Skeletal muscle tissue (tissue), 4 donors: ENCODE data around the gene LIME1. TPM values are rescaled to one million over a fixed set of nuclear protein-coding genes. Genes with fewer than 3 reads are reported as not detected.

Experiments used
- H3K27ac ChIP-seq: one replicate; pipeline ENCODE4 v1.7.0; 2013; ENCODE audit warnings: mild to moderate bottlenecking, low read depth, low read length, inconsistent platforms
- H3K27me3 ChIP-seq, 3 donors: one replicate each; pipeline ENCODE4 v1.7.0; 2013; ENCODE audit warnings: low read length in 3 of 3; ENCODE audit not compliant: control insufficient read depth in 3 of 3, insufficient read depth in 3 of 3
- H3K36me3 ChIP-seq, 3 donors: one replicate each; pipeline ENCODE4 v1.7.0; 2013; ENCODE audit warnings: low read length in 3 of 3; ENCODE audit not compliant: control insufficient read depth in 3 of 3, insufficient read depth in 3 of 3
- H3K4me1 ChIP-seq, 3 donors: one replicate each; pipeline ENCODE4 v1.7.0; 2013; ENCODE audit warnings: low read length in 3 of 3, mild to moderate bottlenecking in 3 of 3; ENCODE audit not compliant: control insufficient read depth in 3 of 3, insufficient read depth in 3 of 3
- H3K4me3 ChIP-seq, 3 donors: one replicate each; pipeline ENCODE4 v1.7.0; 2013; ENCODE audit warnings: low read length in 3 of 3
- H3K9ac ChIP-seq, 3 donors: one replicate each; pipeline ENCODE4 v1.7.0; 2013; ENCODE audit warnings: low read length in 3 of 3, mild to moderate bottlenecking in 3 of 3, moderate library complexity in 2 of 3, low read depth in 1 of 3
- H3K9me3 ChIP-seq, 3 donors: one replicate each; pipeline ENCODE4 v1.7.0; 2013; ENCODE audit warnings: low read length in 3 of 3; ENCODE audit not compliant: control insufficient read depth in 3 of 3
- total RNA-seq: library from RNA; depleted of rRNA; stranded (reverse); fragments of >200 nt; gene quantifications from one replicate; pipeline ENCODE4 v1.2.3, GENCODE V29; 2014
- donor health status: Osteomylitis.

Gene LIME1
- total RNA-seq, 1 donor from 2014 or later = 0.52 TPM

- peak overlapping the region; percentile 30 for H3K27ac ChIP-seq
- H3K9me3 ChIP-seq = no peaks in the 10 kb centered on the region
- H3K9ac ChIP-seq = no peak overlapping the region
- no peaks in the 10 kb centered on the region for H3K27me3 ChIP-seq
- peaks cover 9 to 20% (median 18%) of the 10 kb centered on the region in 3 donors for H3K36me3 ChIP-seq
- H3K4me1 ChIP-seq = peaks cover 29 to 45% (median 41%) of the 10 kb centered on the region in 3 donors
- H3K4me3 ChIP-seq = no peak overlapping the region
Observed at GRCh38 chr20:63697868-63698545, 38.5 kb upstream of the LIME1 start.

GRCh38 chr20:63698739-63699465 lies 37.6 kb upstream of the LIME1 start:
- H3K27me3 ChIP-seq = no peaks in the 10 kb centered on the region
- H3K36me3 ChIP-seq = peaks cover 6 to 19% (median 18%) of the 10 kb centered on the region in 3 donors
- H3K4me3 ChIP-seq = no peak overlapping the region
- peak overlapping the region in 2 of 3 donors; percentile 34 to 50 for H3K9ac ChIP-seq
- H3K4me1 ChIP-seq = peaks cover 29 to 45% (median 41%) of the 10 kb centered on the region in 3 donors
- H3K9me3 ChIP-seq = no peaks in the 10 kb centered on the region
- H3K27ac ChIP-seq = peak overlapping the region; percentile 72

DNA sequence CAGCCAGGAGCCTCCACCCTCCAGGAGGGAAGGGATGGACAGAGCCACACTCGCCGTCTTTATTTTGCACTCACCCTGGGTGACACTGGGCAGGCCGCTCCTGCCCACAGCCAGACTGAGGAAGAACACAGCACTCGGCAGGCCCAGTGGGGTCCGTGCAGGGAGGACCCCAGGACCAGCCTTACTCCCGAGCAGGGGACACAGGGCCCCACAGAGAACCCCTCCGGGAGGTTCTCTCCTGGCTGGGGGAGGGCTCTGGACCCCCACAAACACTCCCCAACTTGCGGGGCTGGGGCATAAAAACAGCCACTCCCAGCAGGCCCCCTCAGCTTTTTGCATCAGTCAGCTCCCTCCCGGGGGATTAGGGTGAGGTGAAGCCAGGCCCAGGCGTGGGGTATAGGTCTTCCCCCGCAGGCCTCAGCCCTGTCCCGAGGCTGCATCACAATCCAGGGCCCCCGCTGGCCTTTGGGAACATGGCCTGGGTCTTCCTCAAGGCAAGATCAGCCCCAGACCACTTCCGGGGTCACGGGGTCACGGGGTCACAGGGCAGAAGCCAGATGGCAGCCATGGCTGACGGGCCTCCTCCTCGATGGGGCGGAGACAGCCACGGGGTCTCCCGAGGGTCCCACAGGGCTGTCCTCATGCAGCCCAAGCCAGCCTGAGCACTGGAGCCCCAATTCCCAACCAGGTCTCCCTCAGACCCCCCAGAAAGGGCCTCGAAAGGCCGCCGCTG lies 36.8 kb upstream of the LIME1 start:
- Histone ChIP-seq H3K4me1 (peaks cover 29 to 45% (median 41%) of the 10 kb centered on the region in 3 donors), H3K27ac (peak overlapping the region; percentile 72), H3K9ac (peak overlapping the region in 2 of 3 donors; percentile 45 to 50), H3K27me3 (no peaks in the 10 kb centered on the region), H3K4me3 (no peak overlapping the region), H3K9me3 (no peaks in the 10 kb centered on the region), H3K36me3 (peaks cover 13 to 22% (median 21%) of the 10 kb centered on the region in 3 donors)

DNA sequence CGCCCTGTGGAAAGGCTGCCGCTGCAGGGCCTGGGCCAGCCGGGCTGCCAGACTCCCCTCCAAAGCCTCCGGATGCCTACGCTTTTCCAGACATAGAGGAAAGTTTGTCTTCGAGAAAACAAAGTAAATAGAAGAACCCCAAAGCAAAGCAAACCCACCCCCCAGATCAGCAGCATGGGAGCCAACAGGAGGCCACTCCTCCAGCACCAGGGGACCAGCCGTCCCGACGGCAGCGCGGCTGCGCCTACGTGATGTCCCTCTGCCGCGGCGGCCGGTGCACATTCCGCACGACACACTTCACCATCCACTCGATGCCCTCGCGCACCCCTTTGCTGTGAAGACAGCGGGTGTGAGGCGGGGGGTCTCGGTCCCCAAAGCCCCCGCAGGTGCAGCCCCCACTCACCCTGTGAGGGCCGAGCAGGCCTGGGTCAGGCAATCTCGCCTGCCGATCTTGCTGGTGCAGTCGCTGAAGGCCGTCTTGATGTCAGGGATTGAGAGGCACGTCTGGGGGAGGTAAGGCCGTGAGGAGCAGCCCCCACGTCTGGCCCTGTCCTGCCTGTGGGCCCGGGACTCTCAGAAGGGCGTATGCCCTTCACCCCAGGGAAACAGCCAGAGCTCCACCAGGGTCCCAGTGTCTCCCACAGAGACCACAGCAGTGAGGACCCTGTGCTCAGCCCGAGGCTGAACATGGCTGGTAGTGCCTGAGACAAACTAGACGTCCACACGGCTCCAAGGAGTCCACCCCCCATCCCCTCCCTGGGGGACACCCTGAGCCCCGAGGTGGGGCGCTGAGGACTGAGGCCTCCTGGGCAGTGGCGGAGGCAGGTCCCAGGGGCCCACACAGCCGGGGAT lies 36.0 kb upstream of the LIME1 start:
- H3K4me3 ChIP-seq = no peak overlapping the region
- H3K27ac ChIP-seq = peak overlapping the region; percentile 72
- H3K36me3 ChIP-seq = peaks cover 21 to 28% (median 26%) of the 10 kb centered on the region in 3 donors
- no peaks in the 10 kb centered on the region for H3K27me3 ChIP-seq
- peaks cover 29 to 43% (median 39%) of the 10 kb centered on the region in 3 donors for H3K4me1 ChIP-seq
- peak overlapping the region in 1 of 3 donors; percentile 16 for H3K9ac ChIP-seq
- no peaks in the 10 kb centered on the region for H3K9me3 ChIP-seq

- peaks cover 30 to 40% (median 35%) of the 10 kb centered on the region in 3 donors for H3K4me1 ChIP-seq
- no peak overlapping the region for H3K27ac ChIP-seq
Observed at GRCh38 chr20:63701051-63701328, 35.5 kb upstream of the LIME1 start.

GRCh38 chr20:63701329-63702035 lies 35.0 kb upstream of the LIME1 start:
- H3K4me1 ChIP-seq = peaks cover 35 to 41% (median 37%) of the 10 kb centered on the region in 3 donors

More at GRCh38 chr20:63701051-63701328, 35.5 kb upstream of the LIME1 start:
- Histone ChIP-seq H3K9ac (no peak overlapping the region), H3K36me3 (peaks cover 26 to 32% (median 31%) of the 10 kb centered on the region in 3 donors), H3K27me3 (no peaks in the 10 kb centered on the region), H3K9me3 (no peaks in the 10 kb centered on the region), H3K4me3 (no peak overlapping the region)

GRCh38 chr20:63702036-63702665 lies 34.3 kb upstream of the LIME1 start:
- Histone ChIP-seq H3K27ac (no peak overlapping the region), H3K9me3 (no peaks in the 10 kb centered on the region), H3K36me3 (peaks cover 31 to 41% (median 37%) of the 10 kb centered on the region in 3 donors), H3K4me3 (no peak overlapping the region), H3K4me1 (peaks cover 35 to 41% (median 37%) of the 10 kb centered on the region in 3 donors), H3K27me3 (no peaks in the 10 kb centered on the region), H3K9ac (no peak overlapping the region)

More at GRCh38 chr20:63701329-63702035, 35.0 kb upstream of the LIME1 start:
- H3K27ac ChIP-seq = no peak overlapping the region
- peaks cover 31 to 36% (median 36%) of the 10 kb centered on the region in 3 donors for H3K36me3 ChIP-seq
- no peaks in the 10 kb centered on the region for H3K27me3 ChIP-seq
- no peak overlapping the region for H3K4me3 ChIP-seq
- no peaks in the 10 kb centered on the region for H3K9me3 ChIP-seq
- no peak overlapping the region for H3K9ac ChIP-seq

GRCh38 chr20:63702751-63703470 lies 33.6 kb upstream of the LIME1 start:
- Histone ChIP-seq H3K27ac (no peak overlapping the region), H3K27me3 (no peaks in the 10 kb centered on the region), H3K4me3 (no peak overlapping the region), H3K4me1 (peaks cover 27 to 37% (median 31%) of the 10 kb centered on the region in 3 donors), H3K9ac (no peak overlapping the region), H3K9me3 (no peaks in the 10 kb centered on the region), H3K36me3 (peaks cover 31 to 41% (median 37%) of the 10 kb centered on the region in 3 donors)
